Skin of body (tissue), 2 donors: Measurements from ENCODE around the gene SCUBE1. TPM values are rescaled to one million over a fixed set of nuclear protein-coding genes. Genes with fewer than 3 reads are reported as not detected.

ENCODE experiments used
- DNase-seq: peaks from one replicate; lab custom pipeline; 2025; lab: John Stamatoyannopoulos, UW
- total RNA-seq: library from RNA; depleted of rRNA; stranded (reverse); fragments of >200 nt; gene quantifications from one replicate; pipeline ENCODE4 v1.2.3, GENCODE V29; 2014

SCUBE1 gene
- total RNA-seq, 1 donor from 2014 or later, result 0.20 TPM

GRCh38 chr22:43239956-43240355 lies 103.2 kb downstream of the SCUBE1 start:
- DNase-seq, result no peak

DNA sequence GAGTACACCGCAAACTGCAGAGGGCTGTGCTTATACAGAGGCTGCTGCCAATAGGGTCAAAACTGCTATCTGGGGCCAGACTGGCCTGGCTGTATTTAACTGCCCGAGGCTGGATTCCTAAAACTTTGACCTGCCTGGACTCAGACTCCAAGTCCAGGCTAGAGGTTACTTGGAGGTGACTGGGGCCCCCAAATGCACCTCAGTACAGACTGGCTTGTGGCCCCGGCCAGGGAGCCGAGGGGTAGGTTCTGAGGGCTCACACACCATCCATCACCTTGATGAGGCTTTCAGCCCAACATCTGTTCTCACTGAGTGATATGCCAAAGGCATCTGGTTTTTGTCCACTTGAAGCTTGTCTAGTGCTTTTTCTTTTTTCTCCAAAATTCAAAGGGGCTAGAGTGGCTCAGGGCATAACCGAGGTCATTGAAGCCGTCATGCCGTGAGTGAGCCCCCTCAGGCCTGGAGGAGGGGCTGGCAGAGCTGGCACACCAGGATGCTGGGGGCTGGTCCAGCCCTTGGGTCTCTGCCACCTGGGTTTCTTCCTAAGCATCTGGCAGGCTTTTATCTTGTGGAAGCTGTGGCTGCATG lies 103.9 kb downstream of the SCUBE1 start:
- DNase-seq, result no peak

DNA sequence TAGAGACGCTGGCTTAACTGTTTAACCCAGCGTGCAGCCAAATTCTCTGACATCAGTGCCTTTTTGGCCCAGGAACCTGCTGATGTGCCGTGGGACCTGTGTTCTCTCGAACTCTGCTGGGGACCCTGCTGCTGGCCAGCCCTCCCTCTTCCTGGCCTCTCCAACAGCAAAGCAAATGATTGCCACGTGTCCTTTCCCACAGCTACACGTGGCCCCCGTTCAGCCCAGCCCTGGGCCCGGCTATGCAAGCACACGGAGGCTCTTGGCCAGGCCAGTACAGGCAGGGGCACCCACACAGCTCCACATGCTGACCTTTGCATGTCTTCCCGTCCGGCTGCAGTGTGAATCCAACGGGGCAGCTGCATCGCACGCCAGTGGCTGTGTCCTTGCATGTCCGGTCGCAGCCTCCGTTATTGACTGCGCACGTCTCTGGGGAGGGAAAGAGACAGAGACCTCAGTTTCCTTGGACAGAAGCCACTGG lies 104.6 kb downstream of the SCUBE1 start:
- no peak for DNase-seq

DNA sequence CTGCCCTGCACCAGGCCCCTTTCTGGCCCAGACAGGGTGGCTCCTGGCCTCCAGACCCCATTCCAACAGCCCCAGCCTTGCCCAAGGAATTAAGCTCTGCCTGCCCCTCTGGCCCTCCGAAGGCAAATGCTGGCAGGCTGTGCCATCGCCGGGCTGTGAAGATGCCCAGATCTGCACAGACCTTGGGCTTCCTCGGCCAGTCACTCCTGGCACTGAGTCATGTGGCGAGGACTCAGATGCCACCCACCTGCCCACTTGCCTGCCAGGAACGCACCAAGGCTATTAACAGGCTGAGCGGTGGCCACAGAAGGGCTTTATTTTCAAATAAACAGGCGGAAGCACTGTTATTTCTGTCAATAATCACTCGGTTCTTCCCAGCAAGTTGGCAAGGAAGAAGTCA lies 105.9 kb downstream of the SCUBE1 start:
- no peak for DNase-seq

DNA sequence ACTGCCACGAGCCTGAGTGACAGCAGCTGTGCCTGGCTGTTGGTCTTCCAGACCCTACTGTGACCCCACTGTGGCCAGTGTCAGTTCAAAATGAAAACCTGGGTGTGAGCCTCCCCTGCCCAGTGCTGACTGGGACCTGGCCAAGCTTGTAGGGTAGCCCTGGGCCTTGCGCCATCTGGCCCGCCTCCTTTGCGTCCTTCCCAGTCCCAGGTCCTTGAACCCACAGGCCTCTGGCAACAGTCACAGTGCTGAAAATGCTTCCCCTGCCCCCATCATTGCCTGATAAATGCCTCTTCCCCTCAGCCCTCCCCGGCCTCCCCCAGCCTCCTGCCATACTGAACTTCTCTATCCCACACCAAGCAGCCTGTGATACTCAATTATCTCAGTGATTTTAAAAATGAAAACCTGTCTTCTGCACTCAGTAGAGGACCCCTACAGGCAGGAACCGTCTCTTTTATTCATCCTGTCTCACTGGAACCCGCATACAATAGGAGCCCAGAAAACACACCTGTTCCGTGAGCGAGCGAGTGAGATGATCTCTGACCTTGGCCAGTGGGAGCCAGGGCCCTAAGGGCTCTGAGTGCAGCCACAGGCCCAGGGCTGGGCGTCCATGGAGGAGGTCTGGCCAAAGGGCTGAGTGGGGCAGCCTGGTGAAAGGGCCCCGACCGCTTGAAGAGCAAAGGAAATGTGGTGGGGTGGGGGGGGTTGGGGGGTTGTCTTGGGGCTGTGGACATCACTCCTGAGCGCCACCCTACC lies 106.6 kb downstream of the SCUBE1 start:
- no peak for DNase-seq

GRCh38 chr22:43235445-43236409 lies 107.4 kb downstream of the SCUBE1 start:
- no peak for DNase-seq

DNA sequence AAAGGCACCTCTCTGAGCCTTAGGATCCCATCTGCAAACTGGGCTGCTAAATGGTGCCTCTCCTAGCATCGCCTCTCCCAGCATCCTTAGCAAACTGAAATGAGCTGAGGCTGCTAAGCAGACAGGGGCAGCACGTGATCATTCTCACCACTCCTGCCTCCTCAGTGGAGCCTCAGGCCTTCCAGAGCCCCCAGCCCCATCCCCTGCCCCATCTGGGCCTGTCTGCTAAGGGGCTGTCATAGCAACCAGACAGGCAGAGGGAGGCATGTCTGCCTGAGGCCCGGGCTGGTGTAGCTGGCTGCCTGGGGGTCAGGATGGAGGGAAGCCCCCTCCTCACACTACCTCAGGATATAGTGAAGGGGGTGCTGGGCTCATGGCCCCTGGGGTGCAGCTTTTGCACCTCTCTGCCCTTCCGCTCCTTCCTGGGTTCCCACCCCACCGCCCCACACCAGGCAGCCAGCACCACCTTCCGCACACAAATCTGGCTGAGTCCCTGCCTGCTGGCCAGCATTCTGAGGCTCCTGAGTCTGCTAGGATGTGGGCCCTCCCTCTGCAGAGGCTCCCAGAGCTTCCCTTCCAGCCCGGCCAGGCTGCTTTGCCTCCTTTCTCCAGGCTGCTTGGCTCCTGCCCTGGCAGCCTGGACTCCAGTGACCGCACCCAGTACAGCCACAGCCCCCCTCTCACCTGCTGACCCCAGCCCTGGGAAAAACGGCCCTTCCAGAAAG lies 108.7 kb downstream of the SCUBE1 start:
- DNase-seq, result no peak

DNA sequence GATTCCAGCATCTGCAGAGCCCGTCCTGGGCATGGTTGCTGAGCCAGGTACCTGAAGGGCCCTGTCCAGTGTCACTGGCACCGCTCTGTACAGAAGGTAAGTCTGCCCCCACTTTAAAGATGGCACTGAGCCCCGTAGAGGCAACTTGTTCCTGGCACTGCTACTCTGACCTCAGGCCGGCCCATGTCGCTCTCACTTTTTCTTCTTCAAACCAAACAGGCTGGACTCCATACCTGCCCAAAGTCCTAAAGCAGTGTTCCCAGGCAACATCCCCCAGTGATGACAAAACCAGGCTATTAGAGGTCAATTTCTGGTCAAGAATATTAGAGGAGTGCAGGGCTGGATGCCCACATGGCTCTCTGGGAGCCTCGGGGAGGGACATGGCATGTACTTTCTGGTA lies 109.6 kb downstream of the SCUBE1 start:
- DNase-seq, result no peak

DNA sequence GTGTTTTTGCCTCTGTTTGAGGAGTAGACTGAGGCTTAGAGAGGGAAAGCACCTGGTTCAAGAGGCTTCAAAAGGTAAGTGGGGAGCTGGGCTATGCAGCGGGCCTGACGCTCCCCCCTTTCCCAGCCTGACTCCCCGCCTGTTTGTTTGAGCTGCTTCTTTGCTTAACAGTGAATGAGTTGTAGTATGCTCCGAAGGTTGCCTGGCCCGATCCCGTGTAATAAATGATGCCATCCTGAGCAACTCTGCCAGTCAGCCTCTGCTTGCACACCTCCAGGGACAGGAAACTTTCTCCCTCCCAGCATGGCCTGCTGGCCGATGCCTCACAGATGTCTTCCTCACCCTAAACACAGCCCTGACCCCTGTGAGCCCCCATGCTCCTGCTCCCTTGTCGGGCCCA lies 110.7 kb downstream of the SCUBE1 start:
- no peak for DNase-seq

GRCh38 chr22:43231724-43232034 lies 111.5 kb downstream of the SCUBE1 start:
- no peak for DNase-seq

GRCh38 chr22:43230971-43231723 lies 112.0 kb downstream of the SCUBE1 start:
- DNase-seq, result no peak

DNA sequence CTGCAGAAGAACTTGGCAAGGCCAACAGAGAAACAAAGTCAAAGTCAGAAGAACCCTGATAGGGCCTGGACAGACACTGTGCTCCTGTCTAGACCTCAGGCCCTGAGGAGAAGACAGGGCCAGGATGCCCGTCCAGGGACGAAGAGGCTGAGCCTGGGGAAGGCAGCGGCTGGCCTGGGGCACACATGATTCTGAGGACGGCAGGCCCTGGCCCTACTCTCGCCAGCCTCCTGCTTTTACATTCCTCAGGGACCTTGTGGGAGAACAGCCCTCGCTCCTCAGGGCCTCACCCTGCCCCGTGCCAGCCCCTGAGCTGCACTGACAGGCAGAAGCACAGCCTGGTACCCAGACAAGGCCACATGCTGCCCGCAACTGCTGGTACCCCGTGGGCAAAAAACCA lies 112.6 kb downstream of the SCUBE1 start:
- DNase-seq, result no peak

- DNase-seq, result no peak
Measured at GRCh38 chr22:43228863-43229262, 114.3 kb downstream of the SCUBE1 start.

- no peak for DNase-seq
Measured at GRCh38 chr22:43228330-43228729, 114.8 kb downstream of the SCUBE1 start.

DNA sequence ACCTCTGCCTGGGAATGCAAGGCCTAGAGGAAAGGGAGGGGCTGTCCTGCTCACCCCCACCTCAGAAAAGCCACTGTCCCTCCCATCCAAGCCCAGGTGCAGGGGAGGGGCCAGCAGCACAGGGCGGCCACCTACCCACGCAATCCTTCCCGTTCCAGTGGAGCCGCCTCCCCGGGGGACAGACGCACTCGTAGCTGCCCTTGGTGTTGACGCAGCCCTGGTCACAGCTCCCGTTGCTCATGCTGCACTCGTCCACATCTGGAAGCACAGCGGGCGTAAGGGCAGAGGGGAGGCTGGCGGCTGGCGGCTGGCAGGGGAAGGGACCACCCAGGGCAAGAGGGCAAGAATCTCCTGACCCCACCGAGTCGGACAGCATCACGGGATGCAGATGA lies 115.9 kb downstream of the SCUBE1 start:
- no peak for DNase-seq

DNA sequence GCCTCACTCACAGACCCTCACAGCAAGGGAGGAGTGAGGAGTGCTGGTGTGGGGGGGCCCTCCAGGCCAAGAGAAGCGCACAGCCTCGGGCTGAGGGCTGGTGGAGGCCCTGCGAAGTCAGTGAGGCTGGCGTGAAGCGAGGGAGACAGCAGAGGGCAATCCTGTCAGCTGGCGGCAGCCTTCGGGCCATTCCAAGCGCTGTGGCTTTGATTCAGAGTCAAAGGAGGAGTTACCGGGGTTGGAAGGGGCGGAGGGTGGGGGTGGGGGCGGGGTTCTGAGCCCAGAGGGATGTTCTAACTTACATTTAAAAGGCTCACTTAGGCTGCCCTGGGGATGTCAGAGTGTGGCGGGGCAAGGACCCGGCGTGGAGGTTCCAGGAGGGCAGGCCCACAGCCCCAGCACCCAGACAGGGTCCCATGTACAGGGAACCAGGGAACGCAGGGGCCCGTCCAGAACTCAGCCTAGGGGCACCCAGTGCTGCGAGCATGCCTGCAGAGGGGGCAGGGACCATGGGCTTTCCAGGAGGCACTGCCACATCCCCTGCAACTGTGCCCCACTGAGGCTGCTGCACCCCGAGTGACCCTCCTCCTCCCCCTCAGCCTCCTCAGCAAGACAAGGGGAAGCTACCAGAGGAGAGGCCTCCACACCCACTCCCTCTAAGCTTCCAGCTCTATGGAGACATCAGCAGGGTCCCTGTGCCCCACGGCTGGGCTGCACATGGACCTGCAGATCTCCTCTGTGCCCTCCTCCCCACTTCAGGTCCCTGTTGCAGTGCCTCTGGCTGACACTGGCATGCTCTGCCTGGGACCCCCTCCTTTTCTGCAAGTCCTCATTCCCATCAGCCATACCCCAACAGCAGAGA lies 116.6 kb downstream of the SCUBE1 start:
- peak; percentile 13 for DNase-seq

GRCh38 chr22:43225609-43226008 lies 117.6 kb downstream of the SCUBE1 start:
- no peak for DNase-seq

DNA sequence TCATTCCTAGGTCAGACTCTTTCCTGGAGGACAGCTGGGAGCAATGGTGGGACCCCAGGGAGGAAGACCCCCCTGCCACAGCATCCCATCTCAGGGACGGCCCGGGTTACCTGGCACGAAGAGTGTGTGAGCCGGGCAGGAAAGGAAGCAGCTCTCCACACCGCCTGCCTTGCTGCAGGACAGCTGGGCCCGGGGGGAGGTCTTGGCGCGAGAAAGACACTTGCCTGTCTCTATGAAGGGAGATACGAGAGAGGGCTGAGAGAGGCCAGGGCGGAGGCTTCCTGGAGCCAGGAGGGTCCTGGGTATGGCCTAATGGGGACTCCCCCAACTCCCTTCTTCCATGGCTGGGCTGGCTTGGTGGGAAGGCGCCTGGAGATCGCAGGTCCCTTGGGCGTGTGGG lies 120.2 kb downstream of the SCUBE1 start:
- DNase-seq, result no peak

DNA sequence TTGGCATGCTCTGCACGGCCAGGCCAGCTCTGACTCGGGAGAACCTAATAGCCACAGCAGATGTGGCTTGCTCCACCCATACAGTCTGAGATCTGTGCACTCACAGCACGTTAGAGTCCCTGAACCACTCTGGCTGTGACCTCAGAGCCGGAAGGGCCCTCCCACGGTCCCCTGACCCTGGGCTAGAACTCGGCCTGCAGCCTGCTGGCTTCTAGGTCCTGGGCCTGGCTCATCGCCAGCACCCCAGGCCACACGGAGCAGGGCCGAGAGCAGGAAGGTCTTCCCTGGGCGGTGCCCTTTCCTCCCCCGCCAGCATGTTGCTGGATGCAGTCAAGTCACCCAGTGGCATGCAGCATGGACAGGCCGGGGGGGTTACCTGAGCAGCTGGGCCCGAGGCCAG lies 120.9 kb downstream of the SCUBE1 start:
- no peak for DNase-seq
